A673 (cell line): ENCODE results near the gene OR52K1.

Experiments used
- EZH2 ChIP-seq: fragments of 200-600 bp; sonication (generic); IDR thresholded peaks from 2 replicates; pipeline ENCODE4 v1.6.1; 2017; ENCODE audit warnings: borderline replicate concordance, low read depth, mild to moderate bottlenecking, mixed read lengths, antibody characterized with exemption, low read length; ENCODE audit not compliant: poor library complexity, severe bottlenecking
- TF ChIP-seq, protein P1 (sequence below): fragments of 300-800, 200-600 bp; sonication (generic); conservative IDR thresholded peaks from 2 replicates; pipeline ENCODE4 v1.5.1; 2017; ENCODE audit warnings: low read depth, mild to moderate bottlenecking, antibody characterized with exemption, low read length, moderate library complexity, mixed read lengths

- TF ChIP-seq, protein P1, sequence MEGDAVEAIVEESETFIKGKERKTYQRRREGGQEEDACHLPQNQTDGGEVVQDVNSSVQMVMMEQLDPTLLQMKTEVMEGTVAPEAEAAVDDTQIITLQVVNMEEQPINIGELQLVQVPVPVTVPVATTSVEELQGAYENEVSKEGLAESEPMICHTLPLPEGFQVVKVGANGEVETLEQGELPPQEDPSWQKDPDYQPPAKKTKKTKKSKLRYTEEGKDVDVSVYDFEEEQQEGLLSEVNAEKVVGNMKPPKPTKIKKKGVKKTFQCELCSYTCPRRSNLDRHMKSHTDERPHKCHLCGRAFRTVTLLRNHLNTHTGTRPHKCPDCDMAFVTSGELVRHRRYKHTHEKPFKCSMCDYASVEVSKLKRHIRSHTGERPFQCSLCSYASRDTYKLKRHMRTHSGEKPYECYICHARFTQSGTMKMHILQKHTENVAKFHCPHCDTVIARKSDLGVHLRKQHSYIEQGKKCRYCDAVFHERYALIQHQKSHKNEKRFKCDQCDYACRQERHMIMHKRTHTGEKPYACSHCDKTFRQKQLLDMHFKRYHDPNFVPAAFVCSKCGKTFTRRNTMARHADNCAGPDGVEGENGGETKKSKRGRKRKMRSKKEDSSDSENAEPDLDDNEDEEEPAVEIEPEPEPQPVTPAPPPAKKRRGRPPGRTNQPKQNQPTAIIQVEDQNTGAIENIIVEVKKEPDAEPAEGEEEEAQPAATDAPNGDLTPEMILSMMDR: no peak
- no peak for TF ChIP-seq EZH2
Observed at GRCh38 chr11:4496557-4497248, 14.3 kb downstream of the OR52K1 start.
